Activated CD8-positive, alpha-beta memory T cell treated with anti-CD3 and anti-CD28 coated beads for 48 hours (primary cell): ENCODE results near the gene WDR47.
"Not testable (repeated sequence)": the region's sequence is repeated elsewhere in the genome, so short reads cannot be mapped to it uniquely, and the experiment has no call there.

Source experiments
- DNase-seq, 3 experiments: peaks; one replicate each; pipeline ENCODE4 v3.0.0-alpha.2; 2020; ENCODE audit warnings: low read depth in 2 of 3, low spot score in 2 of 3

Gene WDR47

DNA sequence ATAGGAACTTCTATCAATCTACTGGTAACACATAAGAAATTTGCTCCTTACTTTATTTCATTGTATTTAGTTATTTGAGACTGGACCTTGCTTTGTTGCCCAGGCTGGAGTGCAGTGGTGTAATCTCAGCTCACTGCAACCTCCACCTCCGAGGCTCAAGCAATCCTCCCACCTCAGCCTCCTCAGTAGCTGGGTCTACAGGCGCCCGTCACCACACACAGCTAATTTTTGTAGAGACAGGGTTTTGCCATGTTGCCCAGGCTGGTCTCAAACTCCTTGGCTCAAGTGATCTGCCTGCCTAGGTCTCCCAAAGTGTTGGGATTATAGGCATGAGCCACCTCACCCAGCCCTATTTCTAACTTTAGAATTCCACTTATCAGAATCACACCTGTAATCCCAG is 10.2 kb upstream of the WDR47 start:
- DNase-seq = not testable (repeated sequence)

DNA sequence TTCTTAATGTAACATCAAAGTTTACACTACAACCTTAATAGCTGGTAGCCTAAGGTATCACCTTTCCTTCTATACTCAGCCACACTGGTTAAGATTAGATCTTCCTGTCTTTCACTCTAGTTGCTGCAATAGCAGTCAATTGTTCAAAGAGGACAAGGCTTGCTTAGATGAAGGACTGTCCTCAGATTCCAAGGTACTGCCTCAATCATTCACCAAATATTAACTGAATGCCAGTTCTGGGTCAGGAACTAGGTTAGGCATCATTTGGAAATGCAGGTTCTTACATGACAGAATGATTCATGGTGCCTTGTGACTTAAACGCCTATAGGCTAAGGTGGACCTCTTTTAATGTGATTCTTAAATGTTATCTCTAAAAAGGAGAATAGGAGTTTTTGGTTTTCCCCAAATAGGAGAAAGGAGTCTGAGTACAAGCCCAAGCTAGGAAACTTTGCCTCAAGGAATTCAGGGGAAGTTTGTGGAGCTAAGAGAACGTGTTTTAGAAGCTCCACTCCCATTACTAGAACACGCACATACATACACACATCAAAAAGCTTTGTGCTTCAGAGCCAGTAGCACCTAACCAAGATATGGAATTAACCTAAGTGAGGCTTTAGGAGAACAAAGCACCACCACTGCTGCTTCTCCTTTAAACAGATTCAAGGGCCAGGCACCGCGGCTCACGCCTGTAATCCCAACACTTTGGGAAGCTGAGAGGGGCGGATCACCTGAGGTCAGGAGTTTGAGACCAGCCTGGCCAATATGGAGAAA is 8.5 kb upstream of the WDR47 start:
- DNase-seq = no peak

DNA sequence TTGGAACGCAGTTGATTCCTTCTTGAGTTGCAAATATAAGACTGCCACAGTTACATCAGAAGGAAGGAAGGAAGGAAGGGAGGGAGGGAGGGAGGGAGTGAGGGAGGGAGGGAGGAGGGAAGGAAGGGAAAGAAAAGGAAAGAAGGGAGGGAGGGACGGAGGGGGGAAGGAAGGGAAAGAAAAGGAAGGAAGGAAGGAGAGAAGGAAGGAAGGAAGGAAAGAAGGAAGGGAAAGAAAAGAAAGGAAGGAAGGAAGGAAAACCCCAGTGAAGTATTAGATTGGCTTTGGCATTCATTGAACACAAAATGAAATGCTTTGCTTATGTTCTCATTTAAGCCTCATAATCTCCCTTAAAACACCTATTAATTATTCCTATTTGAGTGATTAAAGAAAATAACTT is 6.4 kb upstream of the WDR47 start:
- no peak for DNase-seq

DNA sequence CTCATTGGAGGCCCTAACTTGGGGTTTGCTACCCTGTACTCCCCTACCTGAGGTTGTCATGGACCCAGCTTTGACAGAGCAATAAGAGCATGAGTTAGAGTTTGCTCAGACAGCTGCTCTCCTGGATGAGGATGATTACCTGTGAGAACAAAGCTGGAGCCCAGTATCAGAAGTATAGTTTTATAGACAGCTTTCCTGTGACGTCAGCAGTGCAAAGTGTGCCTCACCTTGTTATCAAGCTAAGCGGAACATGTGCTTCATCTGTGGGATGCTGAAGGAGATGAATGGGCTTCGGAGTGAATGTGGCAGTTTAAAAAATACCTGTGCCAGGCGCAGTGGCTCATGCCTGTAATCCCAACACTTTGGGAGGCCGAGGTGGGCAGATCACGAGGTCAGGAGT is 5.4 kb upstream of the WDR47 start:
- DNase-seq = no peak

DNA sequence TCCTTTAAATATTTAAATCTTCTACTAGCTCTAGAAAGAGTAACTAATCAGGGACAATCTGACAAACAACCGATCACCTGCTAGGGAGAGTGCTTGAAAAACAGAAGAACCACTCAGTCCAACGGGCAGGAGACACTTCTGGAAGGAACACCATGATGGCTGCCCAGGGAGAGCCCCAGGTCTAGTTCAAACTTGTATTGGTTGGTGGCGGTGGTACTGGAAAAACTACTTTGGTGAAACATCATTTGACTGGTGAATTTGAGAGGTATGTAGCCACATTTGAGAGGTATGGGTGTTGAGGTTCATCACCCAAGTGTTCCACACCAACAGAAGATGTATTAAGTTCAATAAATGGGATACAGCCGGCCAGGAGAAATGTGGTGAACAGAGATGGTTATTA is 4.8 kb upstream of the WDR47 start:
- no peak for DNase-seq

DNA sequence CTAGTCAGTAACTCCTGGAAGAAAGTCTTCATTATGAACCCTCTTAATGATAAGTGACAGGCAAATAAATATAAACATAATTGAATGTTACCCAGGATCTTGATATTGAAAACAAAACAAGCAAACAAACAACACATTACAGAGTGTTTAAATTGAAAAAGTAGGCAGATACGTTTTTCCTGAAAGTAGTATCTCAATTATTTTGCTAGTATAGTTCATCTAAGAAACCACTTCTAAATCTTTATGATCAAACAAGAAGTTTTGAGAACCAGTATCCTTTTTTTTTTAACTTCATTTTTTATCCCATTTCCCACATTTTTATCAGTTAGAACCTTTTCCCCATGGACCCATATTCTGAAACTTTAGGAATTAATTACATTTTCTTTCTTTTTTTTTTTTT is 3.7 kb upstream of the WDR47 start:
- DNase-seq = no peak

DNA sequence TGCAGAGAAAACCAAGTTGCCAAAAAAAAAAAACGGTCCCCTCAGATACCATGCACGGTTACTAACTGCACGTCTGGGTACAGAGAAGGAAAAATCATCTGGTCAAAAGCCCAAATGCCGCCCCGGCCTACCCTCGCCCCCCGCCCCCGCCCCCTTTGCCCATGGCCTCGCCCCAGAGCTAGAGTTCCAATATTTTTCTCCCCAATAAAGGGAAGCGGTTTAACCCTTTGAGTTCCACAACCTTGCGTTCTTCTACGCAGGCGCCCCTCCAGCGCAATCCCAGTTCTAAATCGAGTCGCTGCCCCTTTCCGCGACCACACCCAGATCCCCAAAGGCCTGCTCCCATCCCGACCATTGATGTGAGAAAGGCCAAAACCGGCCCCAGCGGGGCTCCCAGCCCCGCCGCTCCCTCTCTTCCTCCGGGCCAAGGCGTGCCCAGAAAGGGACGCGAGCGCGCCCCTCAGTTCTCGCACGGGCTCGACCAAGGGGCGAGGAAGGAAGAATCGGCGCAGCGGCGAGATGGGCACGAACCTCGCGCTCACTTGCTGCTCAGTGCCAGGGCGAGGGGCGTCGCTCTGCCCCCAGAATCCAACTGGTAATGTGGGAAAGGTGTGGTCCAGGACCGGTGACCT is 797 bp downstream of the WDR47 start:
- DNase-seq = peak in 1 of 3 experiments; percentile 4

DNA sequence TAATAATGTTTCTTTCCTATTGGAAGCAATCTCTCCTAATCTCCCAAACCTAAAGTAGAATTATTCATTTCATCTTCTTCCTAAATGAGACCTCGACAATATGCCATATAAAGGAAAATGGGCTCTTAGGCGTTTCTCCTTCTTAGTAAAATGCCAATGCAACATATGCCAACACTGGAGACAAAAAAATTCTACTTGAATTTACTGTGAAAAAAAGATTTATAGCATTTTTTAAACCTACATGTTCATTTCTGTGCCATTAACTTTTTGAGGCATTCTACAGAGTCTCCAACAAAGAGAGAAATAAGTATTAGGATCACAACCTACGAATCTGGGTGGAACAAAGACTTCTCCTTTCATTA is 1.3 kb downstream of the WDR47 start:
- no peak for DNase-seq

DNA sequence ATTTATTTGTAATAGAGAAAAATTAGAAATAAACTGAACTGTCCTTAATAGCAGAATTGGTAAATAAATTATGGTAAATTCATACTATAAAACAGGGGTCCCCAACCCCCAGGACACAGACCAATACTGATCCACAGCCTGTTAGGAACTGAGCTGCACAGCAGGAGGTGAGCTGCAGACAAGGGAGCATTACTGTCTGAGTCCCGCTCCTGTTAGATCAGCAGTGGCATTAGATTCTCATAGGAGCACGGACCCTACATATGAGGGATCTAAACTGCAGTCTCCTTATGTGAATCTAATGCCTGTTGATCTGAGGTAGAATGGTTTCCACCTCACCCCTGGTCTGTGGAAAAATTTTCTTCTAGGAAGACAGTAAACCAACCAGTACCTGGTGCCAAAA is 7.5 kb downstream of the WDR47 start:
- DNase-seq = no peak

DNA sequence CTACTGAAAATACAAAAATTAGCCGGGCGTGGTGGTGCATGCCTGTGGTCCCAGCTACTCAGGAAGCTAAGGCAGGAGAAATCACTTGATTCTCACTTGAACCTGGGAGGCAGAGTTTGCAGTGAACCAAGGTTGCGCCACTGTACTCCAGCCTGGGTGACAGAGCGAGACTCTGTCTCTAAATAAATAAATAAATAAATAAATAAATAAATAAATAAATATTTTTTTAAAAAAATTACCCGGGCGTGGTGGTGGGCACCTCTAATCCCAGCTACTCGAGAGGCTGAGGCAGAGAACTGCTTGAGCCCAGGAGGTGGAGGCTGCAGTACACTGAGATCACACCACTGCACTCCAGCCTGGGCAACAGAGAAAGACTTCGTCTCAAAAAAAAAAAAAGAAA is 12.4 kb downstream of the WDR47 start:
- DNase-seq = not testable (repeated sequence)

DNA sequence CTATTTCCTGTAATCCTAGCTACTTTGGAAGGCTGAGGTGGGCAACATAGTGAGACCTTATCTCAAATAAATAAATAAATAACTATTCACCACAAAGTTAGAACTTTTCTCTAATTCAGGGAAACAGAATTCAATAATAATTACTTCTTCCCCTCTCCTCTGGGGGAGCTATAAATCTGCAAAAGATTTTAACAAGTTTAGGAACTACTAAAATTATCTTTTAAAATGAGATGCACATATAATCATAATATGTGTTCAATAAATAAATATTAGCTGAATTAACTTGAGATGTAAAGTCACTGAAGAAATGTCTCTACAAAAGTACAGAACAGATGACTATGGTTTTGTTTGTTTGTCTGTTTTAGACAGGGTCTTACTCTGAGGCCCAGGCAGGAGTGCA is 14.1 kb downstream of the WDR47 start:
- no peak for DNase-seq

DNA sequence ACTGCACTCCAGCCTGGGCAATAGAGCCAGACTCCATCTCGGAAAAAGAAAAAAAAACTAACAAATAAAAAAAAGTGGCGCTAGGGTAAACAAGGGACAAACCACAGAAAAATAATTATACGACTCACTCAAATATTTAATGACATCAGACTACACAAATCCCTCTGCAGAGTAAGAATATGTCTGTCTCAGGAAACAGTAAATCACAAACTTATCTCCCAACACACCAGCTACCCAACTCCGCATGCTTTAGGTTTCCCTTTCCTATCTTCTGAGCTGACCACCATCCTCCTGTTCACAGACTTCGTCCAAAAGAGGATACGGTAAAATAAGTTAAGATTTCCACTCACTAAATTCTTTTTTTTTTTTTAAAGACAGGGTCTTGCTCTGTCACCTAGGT is 16.2 kb downstream of the WDR47 start:
- DNase-seq = no peak

DNA sequence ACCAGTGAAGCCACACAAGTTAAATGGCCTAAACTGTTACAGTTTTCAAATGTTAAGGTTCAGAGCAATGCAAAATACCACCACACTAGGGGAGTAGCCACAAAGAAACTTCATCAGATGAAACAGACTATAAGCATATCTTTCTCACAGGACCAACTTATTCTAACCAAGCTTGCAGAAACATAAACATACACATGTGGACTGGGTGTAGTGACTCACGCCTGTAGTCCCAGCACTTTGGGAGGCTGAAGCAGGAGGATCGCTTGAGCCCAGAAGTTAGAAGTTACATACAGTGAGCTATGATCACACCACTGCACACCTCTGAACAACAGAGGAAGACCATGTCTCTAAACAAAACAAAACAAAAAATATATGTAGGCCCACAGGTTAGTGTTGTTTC is 17.3 kb downstream of the WDR47 start:
- DNase-seq = no peak

DNA sequence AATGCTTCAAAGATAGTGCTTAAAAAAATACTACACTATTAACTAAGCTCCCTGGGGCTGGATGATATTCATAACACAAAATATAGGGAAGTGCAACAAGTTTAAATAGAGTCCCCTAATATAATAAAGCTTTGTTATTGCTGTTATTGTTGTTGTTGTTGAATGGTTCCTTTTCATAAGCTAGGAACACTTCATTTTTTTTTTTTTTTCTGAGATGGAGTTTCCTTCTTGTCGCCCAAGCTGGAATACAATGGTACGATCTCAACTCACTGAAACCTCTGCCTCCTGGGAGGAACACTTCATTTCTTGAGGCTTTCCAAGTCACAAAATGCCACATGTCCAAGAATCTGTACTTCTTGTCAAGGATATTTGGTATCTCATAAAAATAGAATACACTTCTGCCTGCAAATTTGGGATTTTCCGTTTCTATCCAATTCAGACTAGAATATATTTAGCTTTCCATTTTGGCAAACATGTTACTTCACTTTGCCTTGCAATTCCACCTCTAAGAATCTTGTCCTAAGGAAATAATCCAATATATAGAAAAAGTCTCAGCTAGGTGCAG is 21.1 kb downstream of the WDR47 start:
- DNase-seq = no peak

DNA sequence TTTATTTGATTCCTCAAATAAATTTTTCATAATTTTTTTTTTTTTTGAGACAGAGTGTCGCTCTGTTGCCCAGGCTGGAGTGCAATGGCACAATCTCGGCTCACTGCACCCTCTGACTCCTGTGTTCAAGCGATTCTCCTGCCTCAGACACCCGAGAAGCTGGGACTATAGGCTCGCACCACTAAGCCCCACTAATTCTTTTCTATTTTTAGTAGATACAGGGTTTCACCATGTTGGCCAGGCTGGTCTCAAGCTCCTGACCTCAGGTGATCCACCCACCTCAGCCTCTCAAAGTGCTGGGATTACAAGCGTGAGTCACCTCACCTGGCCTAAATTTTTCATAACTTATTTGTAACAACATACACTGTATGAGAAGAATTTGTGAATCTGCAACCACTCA is 24.2 kb downstream of the WDR47 start:
- not testable (repeated sequence) for DNase-seq

DNA sequence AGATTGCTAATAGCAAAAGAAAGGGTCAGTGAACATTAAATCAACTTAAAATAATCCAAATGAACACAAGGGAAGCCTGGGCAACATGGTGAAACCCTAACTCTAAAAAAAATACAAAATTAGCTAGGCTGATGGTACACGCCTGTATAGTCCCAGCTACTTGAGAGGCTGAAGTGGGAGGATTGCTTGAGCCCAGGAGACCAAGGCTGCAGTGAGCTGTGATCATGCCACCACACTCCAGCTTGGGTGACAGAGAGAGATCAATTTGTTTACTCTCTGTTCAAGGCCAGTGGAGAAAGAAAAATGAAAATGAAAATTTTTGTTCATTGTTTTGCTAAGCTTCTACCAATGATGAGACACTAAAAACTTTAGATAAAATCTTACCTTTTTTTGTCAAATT is 24.8 kb downstream of the WDR47 start:
- no peak for DNase-seq

DNA sequence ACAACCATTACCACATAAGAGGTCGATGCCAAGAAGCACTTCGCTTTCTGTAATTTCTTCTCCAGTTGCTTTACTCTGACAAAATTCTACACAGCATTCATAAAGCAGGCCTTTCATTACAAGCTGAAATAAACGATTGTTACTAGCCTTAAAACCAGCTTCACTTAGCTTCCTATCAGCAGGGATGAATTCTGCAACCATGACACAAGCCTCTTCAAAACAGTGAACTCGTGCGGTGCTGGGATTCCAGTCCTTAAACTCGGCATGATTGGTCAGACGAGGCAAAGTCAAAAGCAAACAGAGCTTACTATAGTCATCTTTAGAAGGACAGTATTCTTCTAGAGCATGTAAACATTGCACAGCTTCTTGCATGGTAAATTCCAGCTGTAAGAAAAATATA is 30.6 kb downstream of the WDR47 start:
- DNase-seq = no peak

DNA sequence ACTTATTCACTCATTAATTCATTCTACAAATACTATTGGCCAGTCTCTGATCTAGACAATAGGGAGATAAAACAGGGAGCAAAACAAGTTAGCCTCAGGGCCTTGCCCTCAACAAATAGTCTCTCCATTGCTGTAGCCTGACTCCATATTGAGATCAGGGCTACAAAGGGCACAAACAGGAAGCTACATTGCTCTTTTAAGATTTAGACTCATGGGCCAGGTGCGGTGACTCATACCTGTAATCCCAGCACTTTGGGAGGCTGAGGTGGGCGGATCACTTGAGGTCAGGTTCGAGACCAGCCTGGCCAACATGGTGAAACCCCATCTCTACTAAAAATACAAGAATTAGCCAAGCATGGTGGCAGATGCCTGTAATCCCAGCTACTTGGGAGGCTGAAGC is 45.3 kb downstream of the WDR47 start:
- DNase-seq = not testable (repeated sequence)

DNA sequence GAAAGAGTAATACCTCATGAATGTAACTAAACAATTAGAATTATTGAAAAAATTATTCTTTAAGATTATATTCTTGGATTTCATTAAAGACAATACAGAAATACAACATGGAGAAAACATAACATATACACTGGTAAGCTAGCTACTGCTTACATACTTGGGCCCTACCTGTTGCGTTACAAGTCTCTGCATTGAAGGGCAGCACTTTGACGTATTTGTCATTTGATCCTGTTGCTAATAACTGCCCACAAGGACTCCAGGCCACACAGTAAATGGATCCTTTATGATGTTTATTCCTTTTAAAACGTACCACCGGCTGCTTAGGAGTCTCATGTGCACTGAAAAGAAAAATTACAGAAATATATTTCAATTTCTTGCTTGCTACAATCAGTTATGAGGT is 58.8 kb downstream of the WDR47 start:
- no peak for DNase-seq

DNA sequence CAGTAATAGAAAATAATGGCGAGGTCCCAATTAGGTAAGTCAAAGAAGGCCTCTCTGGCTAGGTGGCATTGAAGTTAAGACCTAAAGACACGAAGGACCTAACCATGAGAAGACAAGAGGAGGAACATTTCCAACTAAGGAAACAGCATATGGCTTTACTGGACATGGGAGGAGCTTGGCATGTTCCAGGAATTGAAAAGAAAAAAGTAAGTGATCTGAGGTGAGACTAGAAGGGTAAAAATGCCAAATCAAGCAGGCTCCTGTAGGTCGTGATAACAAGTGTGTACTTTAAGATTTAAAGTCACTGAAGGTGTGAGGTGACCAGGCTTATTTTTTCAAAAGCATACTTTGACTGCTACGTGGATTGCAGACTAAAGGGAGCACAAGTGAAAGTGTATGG is 65.2 kb downstream of the WDR47 start:
- DNase-seq = no peak

DNA sequence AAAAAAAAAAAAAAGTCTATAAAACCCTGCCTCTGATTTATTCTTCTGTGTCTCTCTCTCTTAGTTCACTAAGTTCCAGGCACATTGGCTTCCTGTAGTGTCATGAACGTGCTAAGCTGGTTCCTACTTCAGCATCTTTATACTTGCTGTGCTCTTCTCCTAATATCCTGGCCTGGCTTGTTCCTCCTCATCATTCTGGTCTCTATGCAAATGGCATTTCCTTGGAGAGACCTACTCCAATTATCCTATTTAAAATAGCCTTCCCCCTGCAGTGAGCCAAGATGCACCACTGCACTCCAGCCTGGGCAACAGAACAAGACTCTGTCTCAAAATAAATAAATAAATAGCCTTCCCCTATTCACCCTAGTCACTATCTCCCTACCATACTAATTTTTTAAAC is 69.0 kb downstream of the WDR47 start:
- DNase-seq = no peak

DNA sequence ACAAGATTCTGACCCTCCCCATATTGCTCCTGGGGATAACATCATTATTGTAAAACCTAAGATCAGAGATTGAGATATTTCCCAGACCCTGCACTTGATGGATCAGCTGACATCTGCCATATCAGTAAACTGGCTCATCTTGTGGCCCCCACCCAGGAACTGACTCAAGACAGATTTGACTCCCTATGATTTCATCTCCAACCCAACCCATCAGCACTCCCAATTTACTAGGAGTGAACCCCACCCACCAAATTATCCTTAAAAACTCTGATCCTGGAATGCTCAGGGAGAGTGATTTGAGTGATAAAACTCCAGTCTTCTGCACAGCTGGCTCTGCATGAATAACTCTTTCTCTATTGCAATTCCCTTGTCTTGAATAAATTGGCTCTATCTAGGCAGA is 72.6 kb downstream of the WDR47 start:
- DNase-seq = no peak
